Measurements from ENCODE around the gene CISTR.

DNA sequence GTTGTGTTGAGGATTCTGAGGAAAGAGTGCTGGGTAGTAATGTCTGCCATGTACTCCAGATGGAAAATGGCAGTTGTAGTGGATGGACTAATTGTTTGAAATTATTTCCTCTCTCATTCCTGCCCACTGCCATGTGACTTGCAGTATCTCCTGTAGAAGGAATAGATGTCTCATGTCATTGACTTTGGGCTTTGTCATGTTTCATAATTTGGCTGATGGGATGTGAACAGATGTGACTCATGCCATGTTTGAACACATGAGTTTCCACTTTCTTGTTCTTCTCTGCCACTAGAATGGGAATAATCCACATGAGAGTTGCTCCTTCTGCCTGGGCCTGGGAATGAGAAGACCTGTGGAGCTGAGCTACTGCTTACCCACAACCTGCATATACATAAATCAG lies 22.1 kb downstream of the CISTR start:
- TF ChIP-seq POLR2AphosphoS5 (IDR thresholded peaks at IDR 0.05; ENCODE audit: borderline replicate concordance, low read depth, low read length) (no peak), EZH2 (IDR thresholded peaks at IDR 0.05) (no peak)

All from SK-N-MC (cell line).